ENCODE data around the gene LCLAT1.
"Not testable (repeated sequence)": the region's sequence is repeated elsewhere in the genome, so short reads cannot be mapped to it uniquely, and the experiment has no call there.

Gene LCLAT1

DNA sequence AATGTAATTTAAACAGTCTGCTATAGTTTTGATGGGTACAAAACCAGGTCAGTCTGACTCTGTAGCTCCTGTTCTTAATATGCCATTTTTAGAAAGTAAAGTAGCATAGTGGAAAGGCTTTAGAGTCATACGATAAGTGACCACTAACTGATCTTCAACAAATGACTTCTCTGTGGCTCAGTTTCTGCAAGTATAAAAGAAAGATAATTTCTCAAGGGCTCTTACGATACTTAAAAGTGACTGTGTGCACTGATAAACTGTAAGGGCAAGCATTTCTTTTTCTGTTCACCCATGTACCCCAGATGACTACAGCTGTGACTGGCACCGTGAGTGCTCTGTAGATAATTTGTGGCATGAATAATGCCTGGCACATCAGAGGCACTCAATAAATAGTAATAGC is 178.7 kb downstream of the LCLAT1 start:
- Histone ChIP-seq H3K4me1 (ENCODE audit: control insufficient read depth, insufficient read depth, low read length) (peaks cover 8% of the 10 kb centered on the region), H3K4me3 (ENCODE audit: low read depth, low read length) (no peak overlapping the region), H3K36me3 (ENCODE audit: control insufficient read depth, insufficient read depth, low read length) (no peaks in the 10 kb centered on the region), H3K9me3 (ENCODE audit: control insufficient read depth, insufficient read depth, low read length) (no peaks in the 10 kb centered on the region), H3K27me3 (ENCODE audit: control insufficient read depth, insufficient read depth, low read length) (no peaks in the 10 kb centered on the region), H3K9ac (ENCODE audit: low read depth, low read length) (no peak overlapping the region)

DNA sequence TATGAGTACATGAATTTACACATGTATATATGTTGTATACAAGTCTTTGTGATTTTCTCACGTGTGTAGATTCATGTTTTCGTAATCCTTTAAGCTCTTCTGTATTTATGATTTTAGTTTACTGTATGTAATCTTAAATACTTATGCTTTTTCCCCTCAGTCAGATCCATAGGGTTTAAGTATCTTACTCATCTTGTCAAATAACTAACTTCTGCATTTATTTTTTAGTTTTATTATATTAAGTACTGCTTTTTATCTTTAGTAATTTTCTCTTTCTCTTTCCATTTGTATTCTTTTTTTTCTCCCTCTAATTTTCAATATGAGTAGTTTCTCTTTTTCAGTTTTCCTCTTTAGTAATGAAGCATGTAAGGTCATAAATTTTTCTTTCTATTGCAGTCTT is 179.4 kb downstream of the LCLAT1 start:
- Histone ChIP-seq H3K9ac (ENCODE audit: low read depth, low read length) (no peak overlapping the region), H3K27me3 (ENCODE audit: control insufficient read depth, insufficient read depth, low read length) (no peaks in the 10 kb centered on the region), H3K4me1 (ENCODE audit: control insufficient read depth, insufficient read depth, low read length) (peaks cover 8% of the 10 kb centered on the region), H3K9me3 (ENCODE audit: control insufficient read depth, insufficient read depth, low read length) (no peaks in the 10 kb centered on the region), H3K4me3 (ENCODE audit: low read depth, low read length) (no peak overlapping the region), H3K36me3 (ENCODE audit: control insufficient read depth, insufficient read depth, low read length) (no peaks in the 10 kb centered on the region)

DNA sequence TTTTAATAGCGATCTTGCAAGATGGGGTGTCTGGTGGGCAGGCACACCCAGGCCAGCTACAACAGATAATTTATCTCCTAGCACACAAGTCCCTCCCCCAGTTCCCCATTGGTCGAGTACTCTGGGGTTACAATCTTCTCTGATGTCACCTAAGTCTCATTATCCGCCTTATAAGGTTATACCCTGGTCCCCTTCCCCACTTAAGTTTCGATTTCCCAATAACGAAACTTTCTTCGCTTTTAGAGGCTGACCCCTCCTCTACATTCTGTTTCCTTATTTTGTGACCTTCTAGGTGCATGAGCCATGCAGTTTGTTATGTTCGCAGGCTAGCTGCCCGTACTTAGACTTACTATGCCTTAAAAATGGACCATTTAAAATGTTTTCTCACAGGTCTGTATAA is 180.1 kb downstream of the LCLAT1 start:
- Histone ChIP-seq H3K27me3 (ENCODE audit: control insufficient read depth, insufficient read depth, low read length) (no peaks in the 10 kb centered on the region), H3K4me3 (ENCODE audit: low read depth, low read length) (no peak overlapping the region), H3K9ac (ENCODE audit: low read depth, low read length) (no peak overlapping the region), H3K36me3 (ENCODE audit: control insufficient read depth, insufficient read depth, low read length) (no peaks in the 10 kb centered on the region), H3K9me3 (ENCODE audit: control insufficient read depth, insufficient read depth, low read length) (no peaks in the 10 kb centered on the region), H3K4me1 (ENCODE audit: control insufficient read depth, insufficient read depth, low read length) (peaks cover 8% of the 10 kb centered on the region)

DNA sequence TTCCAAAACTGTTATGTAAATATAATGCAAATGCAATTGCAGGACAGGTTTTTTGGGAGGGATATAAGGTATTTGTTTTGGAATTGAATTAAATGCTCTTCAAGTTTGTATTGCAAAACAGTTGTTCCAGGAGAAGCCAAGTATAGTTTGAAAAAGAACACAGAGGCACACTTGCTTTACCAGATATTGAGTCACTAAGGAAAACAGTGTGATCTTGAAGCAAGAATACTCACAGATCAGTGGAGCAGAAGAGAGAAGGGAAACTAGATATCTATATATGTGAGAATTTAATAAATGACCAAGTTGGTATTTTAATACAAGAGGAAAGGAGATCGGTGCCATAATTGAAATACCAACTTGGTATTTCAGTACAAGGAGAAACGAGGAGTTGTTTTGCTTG is 181.3 kb downstream of the LCLAT1 start:
- Histone ChIP-seq H3K9ac (ENCODE audit: low read depth, low read length) (no peak overlapping the region), H3K9me3 (ENCODE audit: control insufficient read depth, insufficient read depth, low read length) (no peaks in the 10 kb centered on the region), H3K4me1 (ENCODE audit: control insufficient read depth, insufficient read depth, low read length) (peaks cover 8% of the 10 kb centered on the region), H3K36me3 (ENCODE audit: control insufficient read depth, insufficient read depth, low read length) (no peaks in the 10 kb centered on the region), H3K27me3 (ENCODE audit: control insufficient read depth, insufficient read depth, low read length) (no peaks in the 10 kb centered on the region), H3K4me3 (ENCODE audit: low read depth, low read length) (no peak overlapping the region)

DNA sequence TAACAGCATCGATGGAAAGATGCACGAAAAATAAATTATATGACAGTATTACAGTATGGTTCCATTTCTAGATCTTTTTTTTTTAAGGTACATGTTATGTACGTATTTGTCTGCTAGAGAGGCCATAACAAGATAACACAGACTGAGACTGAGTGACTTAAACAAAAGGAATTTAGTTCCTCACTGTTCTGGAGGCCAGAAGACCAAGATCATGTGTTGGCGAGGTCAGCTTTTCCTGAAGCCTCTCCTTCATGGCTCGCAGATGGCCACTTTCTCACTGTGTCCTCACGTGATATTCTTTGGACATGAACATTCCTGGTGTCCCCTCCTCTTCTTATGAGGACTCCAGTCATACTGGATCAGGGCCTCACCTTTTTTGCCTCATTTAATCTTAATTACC is 182.8 kb downstream of the LCLAT1 start:
- Histone ChIP-seq H3K9ac (ENCODE audit: low read depth, low read length) (no peak overlapping the region), H3K27me3 (ENCODE audit: control insufficient read depth, insufficient read depth, low read length) (no peaks in the 10 kb centered on the region), H3K4me1 (ENCODE audit: control insufficient read depth, insufficient read depth, low read length) (peaks cover 8% of the 10 kb centered on the region), H3K36me3 (ENCODE audit: control insufficient read depth, insufficient read depth, low read length) (no peaks in the 10 kb centered on the region), H3K9me3 (ENCODE audit: control insufficient read depth, insufficient read depth, low read length) (no peaks in the 10 kb centered on the region), H3K4me3 (ENCODE audit: low read depth, low read length) (no peak overlapping the region)

DNA sequence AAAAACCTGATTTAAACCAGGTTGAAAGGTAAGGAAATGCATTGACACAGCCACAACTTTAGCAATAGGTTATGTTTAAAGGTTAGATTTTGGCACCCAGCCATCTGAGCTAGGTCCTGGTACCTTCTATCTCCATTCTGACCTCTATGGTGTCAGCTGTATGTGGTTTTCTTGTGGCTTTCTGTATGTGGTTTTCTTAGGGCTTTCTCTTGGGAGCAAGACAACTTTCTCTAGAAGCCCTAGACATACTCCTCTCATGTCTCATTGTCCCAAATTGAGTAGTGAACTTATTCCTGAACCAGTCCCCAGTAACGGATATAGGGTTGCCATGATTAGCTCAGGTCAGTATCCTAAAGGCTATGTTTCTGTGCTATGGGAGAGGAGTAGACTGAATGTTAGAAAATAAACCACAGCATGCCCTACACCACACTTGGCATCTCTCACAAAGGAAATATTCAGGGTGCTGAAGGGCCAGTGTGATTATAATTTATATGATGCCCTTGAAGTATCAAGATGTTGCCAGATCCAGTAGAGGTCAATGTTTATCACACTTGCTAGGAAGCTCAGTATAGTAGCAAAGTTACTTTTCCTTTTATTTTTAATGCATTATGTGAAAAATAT is 184.1 kb downstream of the LCLAT1 start:
- no peak overlapping the region for H3K9ac ChIP-seq (ENCODE audit: low read depth, low read length)
- no peaks in the 10 kb centered on the region for H3K36me3 ChIP-seq (ENCODE audit: control insufficient read depth, insufficient read depth, low read length)
- peaks cover 8% of the 10 kb centered on the region for H3K4me1 ChIP-seq (ENCODE audit: control insufficient read depth, insufficient read depth, low read length)
- no peaks in the 10 kb centered on the region for H3K9me3 ChIP-seq (ENCODE audit: control insufficient read depth, insufficient read depth, low read length)
- H3K4me3 ChIP-seq (ENCODE audit: low read depth, low read length): no peak overlapping the region
- H3K27me3 ChIP-seq (ENCODE audit: control insufficient read depth, insufficient read depth, low read length): no peaks in the 10 kb centered on the region

DNA sequence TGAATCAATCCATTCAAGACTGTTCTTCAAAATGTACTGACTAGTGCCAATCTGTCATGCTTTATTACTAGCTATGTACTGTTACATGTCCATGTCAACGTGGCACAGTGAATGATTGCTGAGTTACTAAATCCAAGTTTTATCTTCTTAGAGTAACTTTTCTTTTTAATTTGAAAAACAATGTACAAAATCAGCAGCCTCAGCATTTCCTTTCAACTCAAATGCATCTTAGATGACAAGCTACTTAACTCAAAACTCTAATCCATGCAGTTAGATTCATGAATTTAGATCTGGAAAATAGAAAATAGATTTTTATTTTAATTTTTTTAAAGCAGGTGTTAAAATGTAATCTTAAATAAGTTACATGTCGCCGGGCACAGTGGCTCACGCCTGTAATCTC is 186.0 kb downstream of the LCLAT1 start:
- Histone ChIP-seq H3K27me3 (ENCODE audit: control insufficient read depth, insufficient read depth, low read length) (no peaks in the 10 kb centered on the region), H3K9me3 (ENCODE audit: control insufficient read depth, insufficient read depth, low read length) (no peaks in the 10 kb centered on the region), H3K36me3 (ENCODE audit: control insufficient read depth, insufficient read depth, low read length) (no peaks in the 10 kb centered on the region), H3K4me1 (ENCODE audit: control insufficient read depth, insufficient read depth, low read length) (no peaks in the 10 kb centered on the region), H3K4me3 (ENCODE audit: low read depth, low read length) (no peak overlapping the region), H3K9ac (ENCODE audit: low read depth, low read length) (no peak overlapping the region)

DNA sequence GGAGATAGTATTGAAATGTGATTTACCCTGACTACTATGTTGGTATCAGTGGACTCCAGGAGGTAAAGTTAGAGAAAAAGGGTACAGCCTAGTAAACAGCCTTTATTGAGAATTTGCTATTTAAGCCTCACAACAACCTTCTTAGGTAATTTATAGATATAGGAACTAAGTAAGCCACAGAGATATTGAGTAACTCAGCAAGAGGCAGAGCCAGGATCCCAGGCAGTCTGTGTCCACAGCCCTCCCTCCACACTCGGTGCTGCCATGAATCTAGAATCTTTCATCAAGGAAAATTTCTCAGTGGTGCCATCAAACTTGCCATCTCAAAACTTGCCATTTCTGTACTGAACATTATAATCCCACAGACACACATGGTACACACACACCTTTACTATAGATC is 189.3 kb downstream of the LCLAT1 start:
- Histone ChIP-seq H3K9me3 (ENCODE audit: control insufficient read depth, insufficient read depth, low read length) (no peaks in the 10 kb centered on the region), H3K36me3 (ENCODE audit: control insufficient read depth, insufficient read depth, low read length) (no peaks in the 10 kb centered on the region), H3K4me3 (ENCODE audit: low read depth, low read length) (no peak overlapping the region), H3K9ac (ENCODE audit: low read depth, low read length) (no peak overlapping the region), H3K4me1 (ENCODE audit: control insufficient read depth, insufficient read depth, low read length) (no peaks in the 10 kb centered on the region), H3K27me3 (ENCODE audit: control insufficient read depth, insufficient read depth, low read length) (no peaks in the 10 kb centered on the region)

DNA sequence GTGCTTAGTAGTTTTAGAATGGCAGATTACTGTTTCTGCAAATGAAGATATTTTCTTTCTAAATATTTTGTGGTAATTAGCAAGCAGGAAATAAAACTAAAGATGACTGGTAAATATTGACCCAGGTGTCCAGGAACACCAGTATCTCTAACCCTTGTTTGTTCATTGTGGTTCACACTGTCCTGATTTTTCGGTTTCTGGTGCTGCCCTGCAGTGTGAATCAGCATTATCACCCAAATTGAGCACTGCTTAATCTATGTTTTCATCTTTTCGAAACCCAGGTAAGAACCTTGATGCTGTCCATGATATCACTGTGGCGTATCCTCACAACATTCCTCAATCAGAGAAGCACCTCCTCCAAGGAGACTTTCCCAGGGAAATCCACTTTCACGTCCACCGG is 192.8 kb downstream of the LCLAT1 start:
- no peaks in the 10 kb centered on the region for H3K4me1 ChIP-seq (ENCODE audit: control insufficient read depth, insufficient read depth, low read length)
- no peak overlapping the region for H3K9ac ChIP-seq (ENCODE audit: low read depth, low read length)
- H3K27me3 ChIP-seq (ENCODE audit: control insufficient read depth, insufficient read depth, low read length): no peaks in the 10 kb centered on the region
- H3K36me3 ChIP-seq (ENCODE audit: control insufficient read depth, insufficient read depth, low read length): no peaks in the 10 kb centered on the region
- no peaks in the 10 kb centered on the region for H3K9me3 ChIP-seq (ENCODE audit: control insufficient read depth, insufficient read depth, low read length)
- H3K4me3 ChIP-seq (ENCODE audit: low read depth, low read length): no peak overlapping the region

DNA sequence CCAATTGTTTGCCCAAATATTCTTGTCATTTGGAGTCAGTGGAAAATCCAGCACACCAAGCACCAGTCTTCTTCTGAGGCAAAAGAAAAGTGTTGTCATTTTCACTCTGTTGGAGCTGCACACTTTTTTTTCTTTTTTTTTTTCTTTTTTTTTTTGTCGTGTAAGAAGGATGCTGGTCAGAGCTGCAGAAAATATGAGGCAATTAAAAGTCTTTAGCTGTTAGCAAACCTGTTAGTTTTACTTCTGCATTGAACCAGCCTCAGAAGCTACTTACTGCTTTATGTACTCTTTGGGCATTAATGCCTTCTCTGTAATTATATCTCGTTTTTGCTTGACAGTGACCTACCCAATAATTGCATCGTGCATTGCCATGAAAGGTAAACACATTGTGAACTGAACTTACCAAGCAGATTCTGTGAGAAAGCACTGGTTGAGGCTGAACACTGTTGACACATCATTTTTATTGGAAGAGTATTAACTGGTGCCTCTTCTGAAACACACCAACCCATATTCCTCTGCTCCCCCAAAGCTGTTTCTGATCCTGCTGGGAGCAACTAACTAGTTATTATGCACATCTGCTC is 194.8 kb downstream of the LCLAT1 start:
- Histone ChIP-seq H3K9ac (ENCODE audit: low read depth, low read length) (no peak overlapping the region), H3K4me1 (ENCODE audit: control insufficient read depth, insufficient read depth, low read length) (no peaks in the 10 kb centered on the region), H3K27me3 (ENCODE audit: control insufficient read depth, insufficient read depth, low read length) (no peaks in the 10 kb centered on the region), H3K9me3 (ENCODE audit: control insufficient read depth, insufficient read depth, low read length) (no peaks in the 10 kb centered on the region), H3K4me3 (ENCODE audit: low read depth, low read length) (no peak overlapping the region), H3K36me3 (ENCODE audit: control insufficient read depth, insufficient read depth, low read length) (no peaks in the 10 kb centered on the region)

DNA sequence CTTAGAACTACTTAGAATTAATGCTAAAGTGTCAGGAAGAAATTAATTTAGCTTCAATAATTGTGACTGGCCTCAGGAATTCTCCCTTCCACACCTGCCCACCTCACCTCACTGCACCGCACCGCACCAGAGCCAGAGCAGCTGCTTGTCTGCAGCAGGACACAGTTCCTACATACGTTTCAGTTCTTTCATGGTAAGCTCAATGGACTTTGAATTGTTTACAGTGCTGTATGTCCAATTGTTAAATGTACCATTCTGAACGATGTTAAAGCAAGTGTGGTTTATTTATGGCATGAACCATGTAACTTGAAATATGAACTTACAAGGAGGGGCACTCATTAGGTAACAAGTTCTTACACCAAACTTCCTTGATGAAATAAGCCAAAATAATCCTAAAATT is 196.0 kb downstream of the LCLAT1 start:
- H3K27me3 ChIP-seq (ENCODE audit: control insufficient read depth, insufficient read depth, low read length); H3K36me3 ChIP-seq (ENCODE audit: control insufficient read depth, insufficient read depth, low read length); H3K4me3 ChIP-seq (ENCODE audit: low read depth, low read length); H3K9ac ChIP-seq (ENCODE audit: low read depth, low read length); H3K4me1 ChIP-seq (ENCODE audit: control insufficient read depth, insufficient read depth, low read length); H3K9me3 ChIP-seq (ENCODE audit: control insufficient read depth, insufficient read depth, low read length): not testable (repeated sequence)

DNA sequence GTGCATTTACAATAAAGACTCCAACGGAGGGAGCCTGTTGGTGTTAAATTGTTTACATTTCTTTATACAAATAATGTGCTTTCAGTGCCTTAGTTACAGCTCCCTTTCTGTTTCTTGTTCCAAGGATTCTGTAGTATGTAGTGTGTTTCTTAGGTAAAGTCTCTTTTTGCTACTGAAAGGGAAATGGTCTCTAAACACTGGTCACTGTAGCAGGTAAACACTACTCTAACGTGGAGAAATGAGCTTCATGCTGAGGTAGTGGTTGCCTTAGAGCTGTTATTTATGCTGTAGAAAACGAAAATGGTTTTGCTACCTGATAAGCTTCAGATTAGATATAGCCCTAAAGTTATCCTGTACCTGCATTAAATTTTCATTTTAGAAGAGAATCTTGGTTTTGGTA is 196.6 kb downstream of the LCLAT1 start:
- Histone ChIP-seq H3K4me3 (ENCODE audit: low read depth, low read length) (no peak overlapping the region), H3K9me3 (ENCODE audit: control insufficient read depth, insufficient read depth, low read length) (no peaks in the 10 kb centered on the region), H3K36me3 (ENCODE audit: control insufficient read depth, insufficient read depth, low read length) (no peaks in the 10 kb centered on the region), H3K4me1 (ENCODE audit: control insufficient read depth, insufficient read depth, low read length) (no peaks in the 10 kb centered on the region), H3K27me3 (ENCODE audit: control insufficient read depth, insufficient read depth, low read length) (no peaks in the 10 kb centered on the region), H3K9ac (ENCODE audit: low read depth, low read length) (no peak overlapping the region)
